GM15510 (cell line): Measurements from ENCODE around the gene ATP4B.

ENCODE experiments used
- POLR2A ChIP-seq: IDR thresholded peaks from 3 replicates; pipeline ENCODE4 v1.6.1; 2011; ENCODE audit warnings: borderline replicate concordance; ENCODE audit not compliant: insufficient read length; ENCODE audit errors: extremely low read depth

ATP4B gene

GRCh38 chr13:113664751-113665596 lies 7.0 kb upstream of the ATP4B start:
- no peak for TF ChIP-seq POLR2A

GRCh38 chr13:113663934-113664333 lies 5.9 kb upstream of the ATP4B start:
- no peak for TF ChIP-seq POLR2A

- TF ChIP-seq POLR2A: no peak
Observed at GRCh38 chr13:113661509-113661908, 3.5 kb upstream of the ATP4B start.

- no peak for TF ChIP-seq POLR2A
Observed at GRCh38 chr13:113660066-113660465, 2.1 kb upstream of the ATP4B start.

- no peak for TF ChIP-seq POLR2A
Observed at GRCh38 chr13:113659337-113659736, 1.3 kb upstream of the ATP4B start.

- no peak for TF ChIP-seq POLR2A
Observed at GRCh38 chr13:113658836-113659235, 838 bp upstream of the ATP4B start.

GRCh38 chr13:113656831-113657671 lies 947 bp downstream of the ATP4B start:
- no peak for TF ChIP-seq POLR2A

GRCh38 chr13:113656003-113656588 lies 1.9 kb downstream of the ATP4B start:
- no peak for TF ChIP-seq POLR2A

- no peak for TF ChIP-seq POLR2A
Observed at GRCh38 chr13:113655346-113656002, 2.5 kb downstream of the ATP4B start.

- no peak for TF ChIP-seq POLR2A
Observed at GRCh38 chr13:113654591-113655345, 3.2 kb downstream of the ATP4B start.

- TF ChIP-seq POLR2A: no peak
Observed at GRCh38 chr13:113654175-113654560, 3.8 kb downstream of the ATP4B start.

- TF ChIP-seq POLR2A: no peak
Observed at GRCh38 chr13:113653264-113654174, 4.5 kb downstream of the ATP4B start.
